K562 (cell line): Measurements from ENCODE around the gene INCENP. TPM values are rescaled to one million over a fixed set of nuclear protein-coding genes. Genes with fewer than 3 reads are reported as not detected.
A peak's percentile ranks its signal among the peaks of the same experiment; 100 is the strongest.

Source experiments
- ATF1 ChIP-seq, 2 experiments: fragments of 450-650 bp in 1 of 2; IDR thresholded peaks; 2 replicates each; pipeline ENCODE4 v1.6.1; 2016; ENCODE audit warnings: missing compliant biosample characterization in 1 of 2, missing genetic modification characterization in 1 of 2
- BCL6 ChIP-seq: fragments of 250-450 bp; sonication (Bioruptor Pico); IDR thresholded peaks from 2 replicates; pipeline ENCODE4 v1.4.0; 2020
- CREM ChIP-seq: IDR thresholded peaks from 2 replicates; pipeline ENCODE4 v1.6.1; 2014; ENCODE audit warnings: antibody characterized with exemption, low read depth
- FOXA3 ChIP-seq, 2 experiments: fragments of 450-650 bp in 1 of 2; sonication (generic) in 1 of 2; formaldehyde crosslinking; IDR thresholded peaks in 1 of 2; conservative IDR thresholded peaks in 1 of 2; 2 replicates each; pipeline versions ENCODE4 v1.4.0 to v1.8.0; 2020 to 2022; ENCODE audit warnings: mild to moderate bottlenecking in 2 of 2, missing genetic modification reagents in 1 of 2
- FOXP1 ChIP-seq: sonication (generic); formaldehyde crosslinking; IDR thresholded peaks from 2 replicates; pipeline ENCODE4 v1.8.0; 2022; ENCODE audit warnings: mild to moderate bottlenecking, missing genetic modification reagents
- MED1 ChIP-seq: sonication (generic); formaldehyde crosslinking; IDR thresholded peaks from 2 replicates; pipeline ENCODE4 v1.8.1; 2023; ENCODE audit warnings: missing genetic modification reagents, borderline replicate concordance
- NFATC3 ChIP-seq: fragments of 450-650 bp; IDR thresholded peaks from 2 replicates; pipeline ENCODE4 v1.6.1; 2017; ENCODE audit warnings: mild to moderate bottlenecking
- PCBP1 ChIP-seq: fragments of 200-400 bp; formaldehyde crosslinking; IDR thresholded peaks from 2 replicates; pipeline ENCODE4 v1.6.1; 2018; ENCODE audit warnings: mild to moderate bottlenecking, low read depth, low read length; ENCODE audit not compliant: poor library complexity, severe bottlenecking
- PHTF2 ChIP-seq: fragments of 250-450 bp; sonication (Bioruptor Pico); IDR thresholded peaks from 2 replicates; pipeline ENCODE4 v1.5.0; 2021; ENCODE audit warnings: mild to moderate bottlenecking
- RAD51 ChIP-seq: fragments of 450-650 bp; IDR thresholded peaks from 2 replicates; pipeline ENCODE4 v1.7.1; 2016; ENCODE audit warnings: low read depth, mild to moderate bottlenecking, borderline replicate concordance
- SMAD2 ChIP-seq: fragments of 150-350 bp; IDR thresholded peaks from 2 replicates; pipeline ENCODE4 v1.6.1; 2014; ENCODE audit warnings: low read depth, mild to moderate bottlenecking, low read length
- TRIM28 ChIP-seq: fragments of 450-650 bp; IDR thresholded peaks from 2 replicates; pipeline ENCODE4 v1.6.1; 2017
- ZBTB7A ChIP-seq: IDR thresholded peaks from 2 replicates; pipeline ENCODE4 v1.6.1; 2011; ENCODE audit warnings: low read depth, mild to moderate bottlenecking, low read length, moderate library complexity, borderline replicate concordance; ENCODE audit not compliant: control insufficient read depth
- ZNF41 ChIP-seq: fragments of 250-450 bp; sonication (Bioruptor Pico); conservative IDR thresholded peaks from 2 replicates; pipeline ENCODE4 v1.4.0; 2020; ENCODE audit warnings: mild to moderate bottlenecking
- polyA plus RNA-seq, 8 experiments: library from polyadenylated mRNA; depleted of rRNA in 4 of 8; stranded (reverse) in 5 of 8; unstranded in 3 of 8; fragments of >200 nt; fragmentation: Nextera tagmentation in 2 of 8; fragmentation: Illumina TruSeq in 1 of 8; extraction: Ambion mirVana in 2 of 8; extraction: Trizol in 1 of 8; gene quantifications; 2 replicates each; pipeline versions ENCODE4 v1.2.1 to v1.2.3, GENCODE V29; 2011 to 2014; ENCODE audit warnings: inconsistent platforms in 1 of 8, missing spikeins in 1 of 8
- total RNA-seq, 7 experiments: library from RNA; depleted of rRNA in 6 of 7; stranded (reverse); fragments of >200 nt in 6 of 7; fragmentation: Illumina TruSeq in 2 of 7; extraction: Trizol in 2 of 7; gene quantifications; 2 replicates each; pipeline versions ENCODE4 v1.2.1 to v1.2.3, GENCODE V29; 2011 to 2021; ENCODE audit warnings: low replicate concordance in 1 of 7
- TF ChIP-seq, protein P1 (sequence below): sonication (generic); formaldehyde crosslinking; IDR thresholded peaks from 2 replicates; pipeline ENCODE4 v1.8.0; 2022; ENCODE audit warnings: mild to moderate bottlenecking, low read depth, missing genetic modification reagents
- TF ChIP-seq, protein P2 (sequence below): sonication (generic); formaldehyde crosslinking; IDR thresholded peaks from 2 replicates; pipeline ENCODE4 v1.8.0; 2023; ENCODE audit warnings: mild to moderate bottlenecking, missing genetic modification reagents
- TF ChIP-seq, protein P3 (sequence below), 2 experiments: IDR thresholded peaks; 2 replicates each; pipeline ENCODE4 v1.6.1; 2011; ENCODE audit warnings: borderline replicate concordance in 1 of 2, control low read depth in 1 of 2, low read depth in 1 of 2, low read length in 1 of 2, mild to moderate bottlenecking in 1 of 2, mixed read lengths in 1 of 2, moderate library complexity in 1 of 2; ENCODE audit not compliant: insufficient read depth in 1 of 2, insufficient read length in 1 of 2, poor library complexity in 1 of 2, severe bottlenecking in 1 of 2; ENCODE audit errors: extremely low read depth in 1 of 2
- TF ChIP-seq, protein P4 (sequence below): fragments of 450-650 bp; IDR thresholded peaks from 2 replicates; pipeline ENCODE4 v1.6.1; 2016; ENCODE audit warnings: borderline replicate concordance

Gene INCENP
- total and polyA plus RNA-seq, 9 of the 15 experiments (the other 6 are each of a cell fraction or from before 2014, with no cell fraction given): 1.1 to 97.9 (median 28.2) TPM

DNA sequence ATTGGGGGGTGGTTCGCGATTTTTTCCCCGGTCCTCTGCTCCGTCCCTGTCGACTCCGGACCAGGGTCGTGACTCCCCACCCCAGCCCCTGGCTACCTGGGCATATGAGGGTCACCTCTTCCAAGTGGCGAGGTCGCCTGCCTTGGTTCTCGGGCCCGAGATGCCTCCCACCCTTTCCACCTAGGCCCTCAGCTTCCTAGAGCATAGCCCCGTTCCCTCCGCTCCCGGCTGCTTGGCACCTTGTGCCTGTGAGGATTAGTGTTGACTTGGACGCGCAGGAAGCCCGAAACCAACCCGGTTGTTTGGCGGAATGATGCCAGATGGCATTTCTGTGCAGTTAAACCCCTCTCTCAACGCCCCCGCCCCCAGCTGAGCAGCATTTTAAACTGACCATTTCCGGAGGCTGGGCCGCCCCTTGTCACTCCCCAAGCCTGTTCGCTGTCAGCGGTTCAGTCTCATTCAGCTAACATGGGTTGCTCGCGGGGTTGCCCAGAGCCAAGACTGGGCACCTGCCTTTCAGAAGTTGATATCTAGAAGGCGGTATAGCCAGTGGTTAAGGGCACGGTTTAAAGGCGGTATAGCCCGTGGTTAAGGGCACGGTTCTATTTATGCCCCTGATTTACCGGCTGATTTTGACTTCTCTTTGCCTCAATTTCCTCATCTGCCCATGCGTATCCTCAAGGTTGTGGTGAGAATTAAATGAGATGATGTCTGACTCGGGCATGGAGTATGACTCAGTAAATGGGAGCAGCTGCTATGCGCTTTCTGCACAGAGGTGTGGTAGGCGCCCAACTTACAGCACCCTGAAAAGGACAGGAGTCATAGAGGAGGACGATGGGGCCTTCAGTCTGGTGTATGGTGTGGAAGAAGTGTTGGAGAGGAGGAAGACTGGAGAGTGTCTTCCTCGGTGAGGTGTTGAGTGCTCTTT lies 639 bp downstream of the INCENP start (continued):
- TF ChIP-seq, protein P1, sequence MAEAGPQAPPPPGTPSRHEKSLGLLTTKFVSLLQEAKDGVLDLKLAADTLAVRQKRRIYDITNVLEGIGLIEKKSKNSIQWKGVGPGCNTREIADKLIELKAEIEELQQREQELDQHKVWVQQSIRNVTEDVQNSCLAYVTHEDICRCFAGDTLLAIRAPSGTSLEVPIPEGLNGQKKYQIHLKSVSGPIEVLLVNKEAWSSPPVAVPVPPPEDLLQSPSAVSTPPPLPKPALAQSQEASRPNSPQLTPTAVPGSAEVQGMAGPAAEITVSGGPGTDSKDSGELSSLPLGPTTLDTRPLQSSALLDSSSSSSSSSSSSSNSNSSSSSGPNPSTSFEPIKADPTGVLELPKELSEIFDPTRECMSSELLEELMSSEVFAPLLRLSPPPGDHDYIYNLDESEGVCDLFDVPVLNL (CRISPR knock-in tag): peak; percentile 79
- TF ChIP-seq PHTF2 (CRISPR knock-in tag) (no peak), FOXA3 (CRISPR knock-in tag; conservative IDR thresholded peaks at IDR 0.05 in 1 of 2, IDR thresholded peaks at IDR 0.05 in 1 of 2) (peak in 1 of 2 experiments; percentile 21; a peak in 1 of 4 replicates), TRIM28 (no peak), ZNF41 (CRISPR knock-in tag) (no peak), NFATC3 (no peak), ATF1 (CRISPR knock-in tag; IDR thresholded peaks at IDR 0.05) (no peak), ATF1 (tag; IDR thresholded peaks at IDR 0.05) (peak; percentile 49; the same call in 1 of the 2 replicates), CREM (0 out of 2 replicates have a peak, but pooled peaks have one; percentile 3), SMAD2 (no peak), FOXP1 (peak; percentile 66; the same call in 1 of the 2 replicates), MED1 (CRISPR knock-in tag) (no peak), BCL6 (CRISPR knock-in tag) (no peak), RAD51 (no peak), ZBTB7A (peak; percentile 64; the same call in 1 of the 2 replicates), PCBP1 (no peak)
- TF ChIP-seq, protein P2, sequence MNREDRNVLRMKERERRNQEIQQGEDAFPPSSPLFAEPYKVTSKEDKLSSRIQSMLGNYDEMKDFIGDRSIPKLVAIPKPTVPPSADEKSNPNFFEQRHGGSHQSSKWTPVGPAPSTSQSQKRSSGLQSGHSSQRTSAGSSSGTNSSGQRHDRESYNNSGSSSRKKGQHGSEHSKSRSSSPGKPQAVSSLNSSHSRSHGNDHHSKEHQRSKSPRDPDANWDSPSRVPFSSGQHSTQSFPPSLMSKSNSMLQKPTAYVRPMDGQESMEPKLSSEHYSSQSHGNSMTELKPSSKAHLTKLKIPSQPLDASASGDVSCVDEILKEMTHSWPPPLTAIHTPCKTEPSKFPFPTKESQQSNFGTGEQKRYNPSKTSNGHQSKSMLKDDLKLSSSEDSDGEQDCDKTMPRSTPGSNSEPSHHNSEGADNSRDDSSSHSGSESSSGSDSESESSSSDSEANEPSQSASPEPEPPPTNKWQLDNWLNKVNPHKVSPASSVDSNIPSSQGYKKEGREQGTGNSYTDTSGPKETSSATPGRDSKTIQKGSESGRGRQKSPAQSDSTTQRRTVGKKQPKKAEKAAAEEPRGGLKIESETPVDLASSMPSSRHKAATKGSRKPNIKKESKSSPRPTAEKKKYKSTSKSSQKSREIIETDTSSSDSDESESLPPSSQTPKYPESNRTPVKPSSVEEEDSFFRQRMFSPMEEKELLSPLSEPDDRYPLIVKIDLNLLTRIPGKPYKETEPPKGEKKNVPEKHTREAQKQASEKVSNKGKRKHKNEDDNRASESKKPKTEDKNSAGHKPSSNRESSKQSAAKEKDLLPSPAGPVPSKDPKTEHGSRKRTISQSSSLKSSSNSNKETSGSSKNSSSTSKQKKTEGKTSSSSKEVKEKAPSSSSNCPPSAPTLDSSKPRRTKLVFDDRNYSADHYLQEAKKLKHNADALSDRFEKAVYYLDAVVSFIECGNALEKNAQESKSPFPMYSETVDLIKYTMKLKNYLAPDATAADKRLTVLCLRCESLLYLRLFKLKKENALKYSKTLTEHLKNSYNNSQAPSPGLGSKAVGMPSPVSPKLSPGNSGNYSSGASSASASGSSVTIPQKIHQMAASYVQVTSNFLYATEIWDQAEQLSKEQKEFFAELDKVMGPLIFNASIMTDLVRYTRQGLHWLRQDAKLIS: peak; percentile 41; the same call in 1 of the 2 replicates
- TF ChIP-seq, protein P3, sequence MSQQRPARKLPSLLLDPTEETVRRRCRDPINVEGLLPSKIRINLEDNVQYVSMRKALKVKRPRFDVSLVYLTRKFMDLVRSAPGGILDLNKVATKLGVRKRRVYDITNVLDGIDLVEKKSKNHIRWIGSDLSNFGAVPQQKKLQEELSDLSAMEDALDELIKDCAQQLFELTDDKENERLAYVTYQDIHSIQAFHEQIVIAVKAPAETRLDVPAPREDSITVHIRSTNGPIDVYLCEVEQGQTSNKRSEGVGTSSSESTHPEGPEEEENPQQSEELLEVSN (IDR thresholded peaks at IDR 0.05; ENCODE audit: borderline replicate concordance in 1 of 2, extremely low read depth in 1 of 2, insufficient read depth in 1 of 2, insufficient read length in 1 of 2, low read depth in 1 of 2, low read length in 1 of 2, poor library complexity in 1 of 2, severe bottlenecking in 1 of 2): peak in 1 of 2 experiments; percentile 5
- TF ChIP-seq, protein P4, sequence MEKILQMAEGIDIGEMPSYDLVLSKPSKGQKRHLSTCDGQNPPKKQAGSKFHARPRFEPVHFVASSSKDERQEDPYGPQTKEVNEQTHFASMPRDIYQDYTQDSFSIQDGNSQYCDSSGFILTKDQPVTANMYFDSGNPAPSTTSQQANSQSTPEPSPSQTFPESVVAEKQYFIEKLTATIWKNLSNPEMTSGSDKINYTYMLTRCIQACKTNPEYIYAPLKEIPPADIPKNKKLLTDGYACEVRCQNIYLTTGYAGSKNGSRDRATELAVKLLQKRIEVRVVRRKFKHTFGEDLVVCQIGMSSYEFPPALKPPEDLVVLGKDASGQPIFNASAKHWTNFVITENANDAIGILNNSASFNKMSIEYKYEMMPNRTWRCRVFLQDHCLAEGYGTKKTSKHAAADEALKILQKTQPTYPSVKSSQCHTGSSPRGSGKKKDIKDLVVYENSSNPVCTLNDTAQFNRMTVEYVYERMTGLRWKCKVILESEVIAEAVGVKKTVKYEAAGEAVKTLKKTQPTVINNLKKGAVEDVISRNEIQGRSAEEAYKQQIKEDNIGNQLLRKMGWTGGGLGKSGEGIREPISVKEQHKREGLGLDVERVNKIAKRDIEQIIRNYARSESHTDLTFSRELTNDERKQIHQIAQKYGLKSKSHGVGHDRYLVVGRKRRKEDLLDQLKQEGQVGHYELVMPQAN: peak; percentile 43; the same call in 1 of the 2 replicates
